GM12892 (cell line): ENCODE measurements around the gene PDHX.

Experiments used
- POLR2A ChIP-seq: IDR thresholded peaks from 2 replicates; pipeline ENCODE4 v1.6.1; 2011; ENCODE audit warnings: low read depth, low read length, control low read depth
- TAF1 ChIP-seq: IDR thresholded peaks from 2 replicates; pipeline ENCODE4 v1.6.1; 2011; ENCODE audit warnings: low read depth, mild to moderate bottlenecking, control low read depth, low read length, borderline replicate concordance

GRCh38 chr11:34972892-34973291 lies 56.5 kb downstream of the PDHX start:
- TF ChIP-seq POLR2A (no peak), TAF1 (no peak)
